SH-SY5Y (cell line): ENCODE measurements around the gene RNF222.

Experiments used
- GATA2 ChIP-seq: IDR thresholded peaks from 2 replicates; pipeline ENCODE4 v1.6.1; 2011; ENCODE audit warnings: mild to moderate bottlenecking, low read depth, low read length
- GATA3 ChIP-seq: IDR thresholded peaks from 2 replicates; pipeline ENCODE4 v1.6.1; 2011; ENCODE audit warnings: low read depth, mild to moderate bottlenecking, low read length, moderate library complexity

RNF222 gene

GRCh38 chr17:8421571-8421970 is 23.9 kb upstream of the RNF222 start:
- no peak for TF ChIP-seq GATA2
- no peak for TF ChIP-seq GATA3

GRCh38 chr17:8420041-8420934 is 22.7 kb upstream of the RNF222 start:
- TF ChIP-seq GATA2 (no peak), GATA3 (no peak)

- TF ChIP-seq GATA3 (no peak), GATA2 (no peak)
Measured at GRCh38 chr17:8419305-8419704, 21.7 kb upstream of the RNF222 start.

- no peak for TF ChIP-seq GATA3
- TF ChIP-seq GATA2: no peak
Measured at GRCh38 chr17:8418471-8418870, 20.8 kb upstream of the RNF222 start.

- TF ChIP-seq GATA3: no peak
- TF ChIP-seq GATA2: no peak
Measured at GRCh38 chr17:8417806-8418205, 20.2 kb upstream of the RNF222 start.

DNA sequence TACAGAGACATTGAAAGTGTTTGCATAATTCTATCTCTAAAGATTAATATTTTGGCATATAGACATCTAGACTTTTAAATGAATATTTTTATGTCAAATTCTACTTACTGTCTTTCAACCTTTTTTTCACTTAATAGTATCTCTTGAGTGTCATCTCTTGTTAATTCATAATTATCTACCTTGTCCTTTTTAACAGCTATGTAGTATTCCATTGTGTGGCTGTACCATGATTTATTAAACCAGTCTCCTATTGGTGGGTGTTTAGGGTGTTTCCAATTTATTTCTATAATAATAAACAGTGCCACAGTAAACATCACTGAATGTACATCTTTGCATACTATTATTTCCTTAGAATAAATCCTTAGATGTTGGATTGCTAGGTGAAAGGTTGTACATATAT is 16.3 kb upstream of the RNF222 start:
- TF ChIP-seq GATA3 (no peak), GATA2 (no peak)

GRCh38 chr17:8413328-8413727 is 15.7 kb upstream of the RNF222 start:
- TF ChIP-seq GATA3 (no peak), GATA2 (no peak)

GRCh38 chr17:8412089-8412488 is 14.5 kb upstream of the RNF222 start:
- TF ChIP-seq GATA3 (no peak), GATA2 (no peak)

DNA sequence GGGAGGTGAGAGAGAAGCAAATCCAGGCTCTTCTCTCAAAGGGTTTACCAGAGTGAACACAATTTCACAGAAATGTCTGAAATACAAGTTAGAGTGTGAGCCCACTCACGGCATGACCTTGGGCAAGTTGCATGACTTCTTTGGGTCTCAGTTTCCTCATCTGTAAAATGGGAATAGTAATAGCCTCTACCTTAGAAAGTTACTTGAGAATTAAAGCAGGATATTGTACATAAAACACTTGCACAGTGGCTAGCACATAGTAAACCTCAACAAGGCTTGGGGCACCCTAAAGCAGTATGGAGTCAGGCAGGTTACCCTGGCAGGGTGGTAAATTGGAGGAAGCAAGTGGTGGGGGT is 13.2 kb upstream of the RNF222 start:
- no peak for TF ChIP-seq GATA3

DNA sequence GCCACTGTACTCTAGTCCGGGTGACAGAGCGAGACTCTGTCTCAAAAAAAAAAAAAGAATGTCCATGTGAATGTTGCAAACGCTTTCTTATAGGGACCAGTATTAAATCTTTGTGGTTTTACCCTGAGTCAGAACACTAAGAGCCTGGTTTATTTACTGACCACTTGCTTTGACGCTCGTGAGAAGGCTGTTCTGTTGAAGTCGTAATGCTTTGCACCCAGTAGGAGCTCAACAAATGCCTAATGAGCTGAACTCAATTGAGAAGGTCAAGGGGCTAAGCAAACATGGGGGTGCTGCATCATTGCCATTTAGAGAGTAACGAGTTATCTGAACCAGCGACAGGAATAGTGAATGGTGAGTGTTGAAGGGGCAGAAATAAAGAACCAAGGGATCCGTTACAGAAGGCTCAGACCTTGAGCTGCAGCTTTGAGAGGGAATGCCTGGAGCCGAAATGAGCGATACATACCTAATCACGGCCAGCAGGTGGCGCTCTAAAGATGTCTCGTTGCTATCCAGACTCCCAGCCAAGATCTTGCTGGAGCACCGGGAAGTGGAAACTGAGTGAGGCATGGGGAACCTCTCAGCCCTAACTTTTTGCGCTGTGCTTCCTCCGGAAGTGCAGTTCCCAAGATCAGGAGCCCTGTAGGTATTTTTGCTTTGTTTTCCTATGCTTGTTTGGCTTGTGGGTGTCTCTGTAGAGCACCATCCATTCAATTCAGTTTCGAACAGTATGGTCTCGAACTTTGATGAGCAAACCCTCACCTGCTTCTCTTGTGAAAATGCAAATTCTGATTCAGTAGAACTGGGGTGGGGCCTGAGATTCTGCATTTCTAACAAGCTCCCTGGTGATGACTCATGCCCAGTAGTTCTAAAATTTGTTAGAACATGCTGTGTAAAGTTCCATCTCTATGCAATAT is 12.6 kb upstream of the RNF222 start:
- TF ChIP-seq GATA3 (no peak), GATA2 (no peak)

GRCh38 chr17:8408371-8408770 is 10.7 kb upstream of the RNF222 start:
- TF ChIP-seq GATA2: no peak
- TF ChIP-seq GATA3: no peak

DNA sequence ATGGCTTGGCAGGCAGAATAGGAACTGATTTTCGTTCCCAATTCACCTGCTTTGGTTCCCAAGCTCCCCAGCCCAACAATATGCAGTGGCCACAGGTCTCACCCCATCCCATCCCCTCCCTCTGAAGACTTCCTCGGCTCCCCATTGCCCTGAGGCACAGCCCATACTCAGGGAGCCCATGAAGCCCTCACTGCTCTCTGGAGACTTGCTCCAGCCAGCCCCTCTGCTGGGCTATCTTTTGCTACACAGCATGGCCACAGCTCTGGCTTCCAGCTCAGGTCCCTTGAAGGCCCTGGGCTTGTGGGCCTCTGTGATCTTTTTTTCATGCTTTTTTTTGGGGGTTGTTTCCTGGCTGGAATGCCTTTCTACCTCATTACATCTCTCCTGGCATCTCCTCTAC is 8.5 kb upstream of the RNF222 start:
- TF ChIP-seq GATA2 (no peak), GATA3 (no peak)

GRCh38 chr17:8405499-8406016 is 7.9 kb upstream of the RNF222 start:
- TF ChIP-seq GATA3: no peak
- TF ChIP-seq GATA2: no peak

GRCh38 chr17:8402921-8403536 is 5.4 kb upstream of the RNF222 start:
- TF ChIP-seq GATA2 (no peak), GATA3 (no peak)

DNA sequence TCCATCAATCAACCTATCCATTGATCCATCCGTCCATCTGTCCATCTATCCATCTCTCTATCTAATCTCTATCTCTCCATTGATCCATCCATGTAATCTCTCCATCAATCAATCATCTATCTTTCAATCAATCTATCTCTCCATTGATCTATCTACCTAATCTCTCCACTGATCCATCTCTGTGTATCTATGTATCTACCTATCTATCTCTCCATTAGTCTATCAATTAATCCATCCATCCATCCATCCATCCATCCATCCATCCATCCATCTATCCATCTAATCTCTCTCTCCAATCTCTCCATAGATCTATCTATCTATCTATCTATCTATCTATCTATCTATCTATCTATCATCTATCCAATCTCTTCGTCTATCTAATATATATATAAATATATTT is 3.5 kb upstream of the RNF222 start:
- TF ChIP-seq GATA3 (no peak), GATA2 (no peak)
